Brain microvascular endothelial cell (primary cell): ENCODE results near the gene LCN9.

Experiments
- DNase-seq: peaks from one replicate; pipeline ENCODE4 v3.0.0-alpha.2; 2020
- H3K27ac ChIP-seq: fragments of 250-450 bp; sonication (Bioruptor Pico); 2 replicates; pipeline ENCODE4 v1.5.1; 2020; ENCODE audit warnings: mild to moderate bottlenecking, moderate library complexity
- H3K27me3 ChIP-seq: fragments of 250-450 bp; sonication (Bioruptor Pico); replicated peaks from 2 replicates; pipeline ENCODE4 v1.5.1; 2020; ENCODE audit warnings: mild to moderate bottlenecking
- H3K36me3 ChIP-seq: fragments of 250-450 bp; sonication (Bioruptor Pico); replicated peaks from 2 replicates; pipeline ENCODE4 v1.5.1; 2020; ENCODE audit warnings: mild to moderate bottlenecking
- H3K4me3 ChIP-seq: 2 replicates; pipeline ENCODE4 v1.5.1; 2011; ENCODE audit warnings: low read depth, mild to moderate bottlenecking, control low read depth, low read length, moderate library complexity
- in situ Hi-C: cut with HindIII; loops from 2 replicates; pipeline ENCODE4 v1.10.0; 2017; ENCODE audit warnings: low sequenced_read_pairs, low pct_ligation_motif_present
- TF ChIP-seq, protein P1 (sequence below): IDR thresholded peaks from 2 replicates; pipeline ENCODE4 v1.5.1; 2011; ENCODE audit warnings: low read depth, mild to moderate bottlenecking, moderate library complexity, low read length, control low read depth, inconsistent platforms; ENCODE audit errors: missing control alignments

The LCN9 gene

DNA sequence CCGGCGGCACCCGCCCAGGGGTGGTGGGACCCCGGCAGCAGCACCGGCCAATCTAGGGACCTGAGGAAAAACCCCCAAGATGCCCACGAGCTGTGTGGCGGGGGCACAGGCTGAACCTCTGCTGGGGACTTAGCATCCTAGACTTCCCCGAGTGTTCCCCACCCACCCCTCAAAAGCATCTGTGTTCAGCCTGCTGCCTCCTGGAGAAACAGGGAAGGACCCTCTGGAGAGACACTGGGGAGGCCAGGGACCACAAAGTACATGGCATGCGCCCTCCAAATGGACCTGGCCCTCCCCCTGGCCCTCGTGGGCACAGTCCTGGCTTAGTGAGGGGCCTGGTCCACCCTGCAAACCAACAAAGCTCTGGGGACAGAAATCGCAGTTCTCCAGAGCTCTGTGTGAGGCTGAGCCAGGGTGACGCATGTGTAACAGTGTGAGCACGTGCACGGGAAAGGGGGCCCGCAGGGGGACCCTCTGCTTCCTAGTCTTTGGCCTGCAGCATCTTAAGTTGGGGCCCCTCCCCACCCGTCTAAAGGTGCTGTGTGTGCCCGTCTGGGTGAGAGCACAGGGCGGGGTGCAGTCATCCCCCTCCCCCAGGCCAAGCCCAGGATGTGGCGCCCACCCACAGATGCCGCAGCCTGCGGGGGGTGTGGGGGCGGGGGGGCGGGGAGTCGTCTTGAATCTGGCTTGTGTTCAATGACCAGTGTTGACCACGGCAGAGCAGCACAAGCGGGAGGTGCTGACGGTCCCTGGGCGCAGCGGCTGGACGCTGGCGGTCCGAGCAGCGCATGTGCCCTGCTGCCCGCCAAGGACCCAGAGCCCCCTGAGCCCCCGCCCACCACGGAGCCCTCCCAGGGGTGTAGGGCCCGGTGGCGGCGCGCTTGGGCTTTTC, 38.2 kb downstream of the LCN9 start:
- TF ChIP-seq, protein P1, sequence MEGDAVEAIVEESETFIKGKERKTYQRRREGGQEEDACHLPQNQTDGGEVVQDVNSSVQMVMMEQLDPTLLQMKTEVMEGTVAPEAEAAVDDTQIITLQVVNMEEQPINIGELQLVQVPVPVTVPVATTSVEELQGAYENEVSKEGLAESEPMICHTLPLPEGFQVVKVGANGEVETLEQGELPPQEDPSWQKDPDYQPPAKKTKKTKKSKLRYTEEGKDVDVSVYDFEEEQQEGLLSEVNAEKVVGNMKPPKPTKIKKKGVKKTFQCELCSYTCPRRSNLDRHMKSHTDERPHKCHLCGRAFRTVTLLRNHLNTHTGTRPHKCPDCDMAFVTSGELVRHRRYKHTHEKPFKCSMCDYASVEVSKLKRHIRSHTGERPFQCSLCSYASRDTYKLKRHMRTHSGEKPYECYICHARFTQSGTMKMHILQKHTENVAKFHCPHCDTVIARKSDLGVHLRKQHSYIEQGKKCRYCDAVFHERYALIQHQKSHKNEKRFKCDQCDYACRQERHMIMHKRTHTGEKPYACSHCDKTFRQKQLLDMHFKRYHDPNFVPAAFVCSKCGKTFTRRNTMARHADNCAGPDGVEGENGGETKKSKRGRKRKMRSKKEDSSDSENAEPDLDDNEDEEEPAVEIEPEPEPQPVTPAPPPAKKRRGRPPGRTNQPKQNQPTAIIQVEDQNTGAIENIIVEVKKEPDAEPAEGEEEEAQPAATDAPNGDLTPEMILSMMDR, result no peak
- peak overlapping the region; percentile 9 for H3K4me3 ChIP-seq
- in situ Hi-C loops, result no loop called here
- H3K27me3 ChIP-seq, result peaks cover 3% of the 10 kb centered on the region
- no peak overlapping the region for H3K27ac ChIP-seq
- no peaks in the 10 kb centered on the region for H3K36me3 ChIP-seq
- DNase-seq, result no peak

DNA sequence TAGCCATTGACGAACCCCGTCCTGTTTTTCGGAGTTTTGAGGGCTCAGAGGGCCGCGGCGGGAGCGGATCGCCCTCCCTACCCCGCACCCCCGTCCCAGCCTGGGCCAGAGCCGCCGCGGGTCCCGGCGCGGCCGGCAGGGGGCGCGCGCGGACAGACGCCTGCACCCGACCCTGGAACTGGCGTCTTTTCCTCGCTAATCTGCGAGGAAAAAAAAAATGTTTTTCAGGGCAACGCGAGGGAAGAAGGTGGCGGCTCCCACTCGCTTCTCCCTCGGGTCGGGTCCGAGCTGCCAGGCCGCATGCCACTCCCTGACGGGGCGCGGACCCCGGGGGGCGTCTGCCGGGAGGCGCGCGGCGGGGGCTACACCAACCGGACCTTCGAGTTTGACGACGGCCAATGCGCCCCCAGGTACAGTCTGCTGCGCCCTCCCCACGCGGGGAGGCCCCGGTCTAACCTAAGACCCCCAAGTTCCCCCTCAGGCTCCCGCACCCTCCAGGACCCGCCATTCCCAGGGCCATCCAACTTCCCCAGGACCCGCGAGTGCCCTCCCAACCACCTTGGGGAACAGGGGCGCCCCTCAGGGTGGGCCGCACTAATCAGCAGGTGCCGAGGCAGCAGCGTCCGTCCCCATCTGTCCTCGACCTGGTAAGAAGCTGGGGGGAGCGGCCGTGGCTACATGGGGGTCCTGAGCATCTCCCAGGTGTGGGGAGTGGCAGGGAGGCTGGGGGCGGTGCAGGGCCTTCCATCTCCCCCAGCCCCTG, 39.0 kb downstream of the LCN9 start, which contains the start of gene KCNT1:
Gene KCNT1, plus strand, starts transcription at position 227 of the 763 bp plus-strand sequence. Its CDS starts 74 bp downstream, at position 301.
- peak; percentile 10 for DNase-seq
- no peak within 1 kb of the TSS for H3K27ac ChIP-seq
- in situ Hi-C loops, result no loop called here
- peaks cover 3% of the 10 kb centered on the region for H3K27me3 ChIP-seq
- TF ChIP-seq, protein P1, result peak; percentile 49
- H3K4me3 ChIP-seq, result peak within 1 kb of the TSS; percentile 9
- H3K36me3 ChIP-seq, result no peaks in the 10 kb centered on the region

DNA sequence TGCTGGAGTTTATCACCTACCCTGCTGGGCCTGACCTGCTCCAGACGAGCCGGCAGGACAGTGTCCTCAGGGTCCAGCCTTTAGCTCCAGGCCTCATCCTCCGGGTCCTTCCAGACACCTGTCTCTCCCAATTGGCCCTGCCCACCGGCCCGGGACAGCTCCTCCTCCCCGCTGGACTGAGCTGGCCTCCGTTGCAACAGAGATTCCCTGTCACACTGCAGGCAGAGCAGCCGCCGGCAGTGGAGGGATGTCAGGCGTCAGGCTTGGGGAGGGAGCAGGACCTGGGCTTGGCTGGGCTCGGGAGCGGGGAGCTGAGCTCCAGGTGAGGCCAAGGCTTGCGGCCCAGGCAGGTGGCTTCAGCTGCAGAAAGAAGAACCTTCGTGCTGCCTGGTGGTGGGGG, 40.6 kb downstream of the LCN9 start:
- no peak for DNase-seq
- Histone ChIP-seq H3K36me3 (no peaks in the 10 kb centered on the region), H3K27me3 (peaks cover 3% of the 10 kb centered on the region), H3K4me3 (no peak overlapping the region), H3K27ac (no peak overlapping the region)
- in situ Hi-C loops, result no loop called here
- TF ChIP-seq, protein P1, result no peak

DNA sequence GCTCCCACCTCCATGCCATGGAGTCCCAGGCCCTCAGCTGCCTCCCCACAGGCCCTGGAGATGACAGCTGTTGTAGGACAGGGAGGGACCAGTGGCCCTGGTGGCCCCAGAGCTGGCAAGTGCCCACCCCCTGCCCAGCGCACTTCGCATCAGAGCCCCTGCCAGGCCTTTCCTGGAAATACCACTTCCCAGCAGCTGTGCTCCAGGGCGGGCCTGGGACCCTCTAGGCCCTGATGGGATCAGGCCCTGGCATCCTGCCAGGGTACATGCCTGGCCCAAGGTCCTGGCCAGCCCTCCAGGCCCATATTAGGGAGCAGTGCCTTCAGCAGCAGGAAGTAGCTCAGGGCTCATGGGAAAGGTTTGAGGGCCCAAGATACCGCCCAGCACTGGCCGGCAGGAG, 41.4 kb downstream of the LCN9 start:
- Histone ChIP-seq H3K4me3 (no peak overlapping the region), H3K36me3 (no peaks in the 10 kb centered on the region), H3K27me3 (peaks cover 3% of the 10 kb centered on the region), H3K27ac (no peak overlapping the region)
- TF ChIP-seq, protein P1, result no peak
- in situ Hi-C loops, result no loop called here
- no peak for DNase-seq

GRCh38 chr9:135705376-135705775, 42.3 kb downstream of the LCN9 start:
- H3K27me3 ChIP-seq, result peaks cover 3% of the 10 kb centered on the region
- DNase-seq, result no peak
- in situ Hi-C loops, result no loop called here
- TF ChIP-seq, protein P1, result no peak
- no peak overlapping the region for H3K27ac ChIP-seq
- no peak overlapping the region for H3K4me3 ChIP-seq
- no peaks in the 10 kb centered on the region for H3K36me3 ChIP-seq
